ENCODE results near the gene SHMT2.

The SHMT2 gene

DNA sequence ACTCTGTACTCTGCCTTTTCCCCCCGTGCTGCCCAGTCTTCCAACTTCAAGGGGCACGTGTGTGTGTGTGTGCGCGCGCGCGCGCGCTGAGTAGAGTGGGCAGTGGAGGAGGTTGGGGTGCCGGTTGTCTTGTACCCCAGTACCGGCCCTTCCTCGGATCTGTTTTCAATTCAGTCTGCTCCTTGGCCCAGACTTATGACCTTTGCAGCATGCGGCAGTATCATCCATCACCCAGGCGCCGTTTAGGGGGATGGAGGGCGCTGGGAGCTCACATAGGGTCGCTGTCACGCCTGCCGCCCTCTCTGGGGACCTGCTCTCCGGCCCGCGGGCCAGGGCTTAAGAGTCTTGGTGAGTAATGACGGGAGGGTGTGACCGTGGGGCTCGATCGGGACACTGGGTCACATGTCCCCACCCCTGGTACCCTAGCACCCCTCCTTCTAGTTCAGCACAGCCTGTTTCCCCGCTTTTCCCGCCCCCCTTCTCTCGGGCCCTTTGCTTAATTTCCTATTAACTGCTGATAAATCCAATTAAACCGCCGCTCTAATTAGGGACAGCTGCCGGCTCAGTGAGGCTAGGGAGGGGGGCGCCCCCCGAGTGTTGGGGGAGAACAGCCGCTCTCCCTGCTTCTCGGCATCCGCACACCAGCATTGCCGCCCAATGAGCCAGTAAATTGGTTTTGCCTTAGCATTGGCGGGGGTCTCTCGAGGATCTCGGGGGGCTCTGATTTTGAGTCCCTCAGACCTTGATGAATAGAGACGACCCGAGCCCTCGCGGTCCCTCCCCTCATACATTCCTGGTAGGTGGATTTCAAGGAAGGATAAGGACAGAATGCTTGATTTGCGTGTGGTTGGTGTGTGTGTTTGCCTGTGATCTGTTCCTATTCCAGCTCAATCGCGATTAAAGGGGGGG lies 12.1 kb downstream of the SHMT2 start:
- no peak for DNase-seq

DNA sequence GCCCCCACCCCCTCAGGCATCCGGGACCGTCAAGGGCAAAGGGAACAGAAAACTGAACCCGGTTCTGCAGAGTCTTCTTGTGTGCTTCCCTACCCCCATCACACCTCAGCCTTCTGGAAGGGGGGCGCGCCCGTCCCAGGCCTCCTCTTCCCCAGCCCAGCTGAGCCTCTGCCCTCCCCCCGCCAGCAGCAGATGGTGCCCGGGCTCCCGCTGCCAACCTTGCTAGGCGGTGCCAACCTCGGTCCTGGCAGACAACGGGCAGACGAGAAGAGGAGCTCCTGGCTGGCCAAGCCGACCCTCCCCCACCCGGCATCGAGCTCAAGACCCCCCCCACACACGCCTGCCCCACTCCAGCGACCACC lies 12.8 kb downstream of the SHMT2 start:
- no peak for DNase-seq

DNA sequence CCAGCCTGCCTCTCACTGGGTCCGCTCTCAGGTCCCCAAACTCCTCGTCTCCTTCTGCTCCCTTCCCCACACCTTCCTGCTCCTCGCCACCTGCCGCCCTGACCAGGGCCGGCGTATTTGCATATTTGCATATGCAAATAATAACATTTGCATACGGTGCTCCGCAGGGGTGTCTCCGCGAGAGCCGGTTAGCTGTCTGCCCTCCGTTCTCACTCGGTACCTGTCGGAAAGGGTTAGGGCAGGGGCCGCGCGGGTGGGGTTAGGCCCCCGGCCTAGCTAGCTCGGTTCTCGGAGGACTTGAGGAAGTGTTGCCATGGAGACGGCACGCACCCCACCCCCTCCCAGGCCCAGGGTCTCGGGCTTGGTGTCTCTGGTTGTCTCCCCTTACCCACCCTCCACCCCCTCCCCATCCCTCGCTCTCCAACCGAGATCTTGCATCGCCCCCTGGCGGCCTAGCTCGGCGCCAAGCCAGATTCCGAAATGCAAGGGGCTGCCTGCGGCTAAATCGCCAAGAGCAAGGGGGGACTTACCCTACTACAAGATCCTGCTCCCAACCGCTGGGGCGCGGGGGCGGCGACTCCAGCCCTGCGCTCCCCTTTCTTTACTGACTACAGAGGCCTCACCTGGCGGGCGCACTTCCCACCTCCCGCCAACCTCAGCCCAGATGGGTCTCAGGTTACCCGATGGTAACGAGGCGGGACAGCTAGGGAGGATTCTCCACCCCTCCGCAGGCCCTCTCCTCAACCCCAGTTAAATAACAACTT lies 13.4 kb downstream of the SHMT2 start:
- DNase-seq = peak; percentile 66

DNA sequence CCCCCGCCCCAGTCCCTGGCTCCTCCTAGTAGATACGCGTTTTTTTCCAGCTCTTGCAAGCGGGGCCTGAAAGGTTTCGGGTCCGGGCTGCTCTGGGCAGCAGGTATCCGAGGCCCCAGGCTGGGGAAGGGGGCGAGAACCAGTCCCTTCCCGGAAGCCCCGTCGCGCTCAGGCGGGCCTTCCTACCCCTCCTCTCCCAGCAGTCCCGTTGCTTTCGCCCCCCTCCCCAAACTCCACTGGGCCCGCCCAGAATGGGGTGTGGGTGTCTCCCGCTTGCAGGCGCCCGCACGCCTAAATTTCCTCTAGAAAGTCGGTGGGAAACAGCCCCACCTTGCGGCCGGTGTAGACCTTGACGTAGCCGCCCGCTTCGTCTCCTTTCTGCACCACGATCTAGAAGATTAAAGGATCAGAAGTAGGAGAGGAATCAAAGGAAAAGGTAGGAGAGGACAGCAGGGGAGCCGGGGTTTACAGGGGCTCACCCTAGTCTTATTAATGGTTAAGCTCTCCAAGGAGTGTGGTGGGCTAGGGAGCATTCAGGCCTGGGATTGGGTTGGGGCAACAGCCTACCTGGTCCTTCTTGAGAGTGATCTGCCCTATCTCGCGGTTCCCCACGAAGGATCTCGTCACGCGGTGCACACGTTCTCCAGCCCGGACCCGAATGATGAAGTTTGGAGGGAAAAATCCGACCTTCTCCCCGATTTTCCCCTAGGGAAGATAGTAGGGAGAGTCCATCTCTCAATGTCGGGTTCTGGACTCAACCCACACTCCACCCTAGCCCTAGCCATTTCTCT lies 14.2 kb downstream of the SHMT2 start:
- DNase-seq = peak; percentile 83

DNA sequence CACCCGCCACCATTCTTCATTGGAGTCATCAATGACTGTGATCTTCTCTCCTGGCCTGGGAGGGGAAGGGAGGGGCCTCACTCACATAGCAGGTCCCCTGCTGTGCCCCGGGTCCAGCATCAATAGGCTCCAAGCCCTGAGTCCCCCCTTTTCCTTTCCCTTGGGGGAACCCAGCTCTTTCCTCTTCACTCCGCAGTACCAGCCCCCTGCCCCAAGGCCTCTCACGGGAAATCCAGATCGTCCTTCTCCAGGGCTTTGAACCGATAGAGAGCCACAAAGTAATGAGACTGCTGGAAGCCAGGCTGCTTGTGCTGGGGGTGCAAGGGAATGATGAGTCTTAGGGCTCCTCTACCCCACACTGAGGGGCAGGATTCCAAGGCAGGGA lies 14.8 kb downstream of the SHMT2 start:
- DNase-seq = no peak

DNA sequence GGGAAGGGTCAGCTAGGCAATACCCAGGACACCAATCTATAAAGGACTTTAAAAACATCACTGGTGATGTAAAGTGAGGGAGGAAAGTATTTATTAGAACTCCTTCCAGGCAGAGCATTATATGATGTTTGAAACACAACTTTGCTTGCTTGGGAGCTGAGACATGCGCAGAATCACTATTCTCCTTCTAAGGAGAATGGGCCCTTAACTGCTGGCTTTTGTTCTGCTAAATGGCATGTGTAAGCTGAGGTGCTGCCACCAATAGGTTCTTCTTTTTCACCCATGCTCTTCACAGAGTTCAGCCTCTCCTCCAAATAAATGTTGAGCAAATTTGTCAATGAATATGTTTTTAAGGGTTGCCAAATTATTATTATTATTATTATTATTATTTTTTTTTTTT lies 17.5 kb downstream of the SHMT2 start:
- DNase-seq = no peak

DNA sequence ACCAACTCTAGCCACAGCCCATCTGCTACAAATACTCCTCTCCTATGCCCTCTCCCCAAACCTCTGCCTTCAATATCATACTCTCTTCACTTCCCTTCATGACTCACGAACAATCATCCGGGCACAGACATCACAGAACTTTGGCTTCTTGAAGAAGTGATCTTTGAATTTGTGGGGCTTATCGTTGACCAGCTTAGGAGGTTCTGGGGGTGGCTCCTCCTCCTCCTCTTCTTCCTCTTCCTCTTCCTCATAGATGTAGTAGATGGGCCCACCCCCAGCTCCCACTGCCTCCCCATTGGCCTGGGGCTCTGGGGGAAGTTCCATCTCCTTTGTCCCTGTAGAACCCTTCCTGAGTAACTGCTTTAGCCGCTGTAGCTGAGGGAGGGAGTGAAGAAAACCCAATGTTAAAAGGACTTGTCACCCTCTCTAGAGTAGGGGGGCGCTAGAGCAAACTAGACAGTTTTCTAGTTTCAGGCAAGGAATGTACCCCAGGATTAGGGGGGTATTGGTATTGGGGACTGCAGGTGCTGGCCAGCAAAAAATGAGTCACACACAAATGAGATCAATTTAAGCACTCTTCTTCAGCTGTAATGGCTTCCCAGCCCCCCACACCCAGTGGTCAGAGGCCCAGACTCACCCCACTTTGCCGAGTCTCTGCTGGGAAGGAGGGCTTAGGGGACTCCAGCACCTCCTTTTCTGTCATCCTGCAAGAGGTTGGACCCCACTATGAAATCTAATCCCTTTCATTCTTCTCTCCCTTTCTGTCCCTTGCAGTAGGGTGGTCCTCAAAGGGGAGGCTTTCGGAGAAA lies 19.6 kb downstream of the SHMT2 start:
- DNase-seq = no peak

DNA sequence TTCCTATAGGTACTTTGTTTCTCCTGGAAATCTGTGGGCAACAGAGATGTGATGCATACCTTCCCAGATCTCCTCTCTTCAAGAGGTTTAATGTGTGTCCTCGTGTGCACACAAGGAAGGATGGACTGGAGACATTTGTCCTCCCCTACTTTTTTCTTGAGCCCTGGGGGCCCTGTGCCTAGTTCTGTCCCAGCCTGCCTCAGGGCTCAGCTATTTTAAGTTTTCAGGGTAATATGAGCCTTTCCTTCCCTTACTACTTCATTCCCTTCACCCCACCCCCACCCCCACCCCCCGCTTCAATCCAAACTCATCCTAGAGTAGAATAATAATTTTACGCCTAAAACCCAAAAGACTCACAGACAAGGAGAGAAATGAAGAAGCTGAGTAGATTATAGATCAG lies 21.0 kb downstream of the SHMT2 start:
- DNase-seq = no peak

DNA sequence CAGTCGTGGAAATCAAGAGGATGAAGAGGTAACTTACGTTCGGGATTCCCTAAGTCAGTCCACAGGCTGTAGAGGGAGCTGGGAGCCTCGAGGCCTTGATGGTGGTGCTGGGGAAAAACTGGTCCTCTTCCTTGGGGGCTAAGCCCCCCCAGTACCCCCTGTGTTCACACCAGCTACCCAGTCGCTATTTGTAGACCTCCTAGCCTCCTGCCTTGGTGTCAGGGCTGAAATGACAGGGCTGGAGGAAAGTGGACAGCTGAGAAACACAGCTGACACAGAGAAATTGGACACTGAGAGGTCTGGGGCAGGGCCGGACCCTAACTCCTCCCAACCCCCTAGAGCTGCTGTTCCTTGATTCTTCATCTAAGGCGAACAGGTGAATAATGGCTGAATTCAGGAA lies 21.4 kb downstream of the SHMT2 start, which contains the start of gene STAC3:
Gene STAC3, minus strand, starts transcription at position 232 of the 400 bp plus-strand sequence. CDS start 1,551 bp downstream, outside the sequence.
- DNase-seq = no peak

DNA sequence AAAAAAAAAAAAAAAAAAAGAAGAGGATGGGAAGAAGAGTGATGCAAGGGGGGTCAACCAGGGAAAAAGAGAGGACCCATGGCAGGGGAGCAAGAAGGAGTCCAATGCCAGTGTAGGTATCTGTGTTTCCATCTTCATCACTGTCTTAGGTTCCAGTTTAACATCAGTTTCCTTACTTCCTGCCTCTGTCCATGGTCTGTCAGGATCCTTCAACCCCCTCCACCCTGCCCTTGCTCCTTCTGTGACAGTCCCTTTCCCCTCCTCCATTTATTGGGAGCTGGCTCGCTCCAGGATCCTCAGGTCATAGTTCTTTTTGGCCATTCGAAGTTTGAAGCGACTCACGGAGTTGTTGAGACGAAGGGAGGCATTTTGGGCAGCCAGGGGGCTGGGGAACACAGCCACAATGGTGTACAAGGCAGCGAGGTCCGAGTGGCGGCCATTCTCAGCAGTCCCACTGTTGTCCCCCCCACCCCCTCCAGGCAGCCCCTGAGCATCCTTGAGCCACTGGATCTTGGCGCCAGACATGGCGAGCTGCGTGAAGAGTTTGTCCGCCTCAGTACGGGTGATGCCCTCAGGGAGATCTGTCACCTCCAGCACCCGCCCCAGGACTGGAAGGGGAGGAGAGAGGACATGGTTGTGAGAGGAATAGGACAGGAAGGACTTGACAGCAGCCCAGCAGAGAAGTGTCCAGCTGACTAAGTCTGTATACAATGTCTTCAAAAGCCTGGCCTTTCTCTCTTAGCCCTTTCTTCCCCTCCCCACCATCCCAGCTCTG lies 25.2 kb downstream of the SHMT2 start:
- no peak for DNase-seq

DNA sequence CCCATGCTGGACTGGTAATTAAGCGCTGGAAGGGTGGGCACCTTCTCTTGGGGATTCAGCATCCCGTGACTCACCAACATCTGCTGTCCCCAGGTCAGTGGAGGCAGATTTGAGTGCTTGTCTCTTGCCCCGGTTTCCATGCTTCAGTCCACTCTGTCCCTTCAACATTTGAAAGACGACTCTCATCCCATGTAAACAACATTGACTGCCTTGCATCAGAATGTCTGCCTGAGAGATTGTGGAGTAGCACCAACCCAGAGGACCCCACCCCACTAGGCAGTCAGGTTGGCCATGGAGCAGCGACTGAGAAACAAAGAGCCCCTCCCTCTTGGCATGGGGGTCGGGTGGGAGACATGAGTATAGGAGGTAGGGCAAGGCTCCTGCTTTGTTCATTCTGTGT lies 26.4 kb downstream of the SHMT2 start:
- no peak for DNase-seq

DNA sequence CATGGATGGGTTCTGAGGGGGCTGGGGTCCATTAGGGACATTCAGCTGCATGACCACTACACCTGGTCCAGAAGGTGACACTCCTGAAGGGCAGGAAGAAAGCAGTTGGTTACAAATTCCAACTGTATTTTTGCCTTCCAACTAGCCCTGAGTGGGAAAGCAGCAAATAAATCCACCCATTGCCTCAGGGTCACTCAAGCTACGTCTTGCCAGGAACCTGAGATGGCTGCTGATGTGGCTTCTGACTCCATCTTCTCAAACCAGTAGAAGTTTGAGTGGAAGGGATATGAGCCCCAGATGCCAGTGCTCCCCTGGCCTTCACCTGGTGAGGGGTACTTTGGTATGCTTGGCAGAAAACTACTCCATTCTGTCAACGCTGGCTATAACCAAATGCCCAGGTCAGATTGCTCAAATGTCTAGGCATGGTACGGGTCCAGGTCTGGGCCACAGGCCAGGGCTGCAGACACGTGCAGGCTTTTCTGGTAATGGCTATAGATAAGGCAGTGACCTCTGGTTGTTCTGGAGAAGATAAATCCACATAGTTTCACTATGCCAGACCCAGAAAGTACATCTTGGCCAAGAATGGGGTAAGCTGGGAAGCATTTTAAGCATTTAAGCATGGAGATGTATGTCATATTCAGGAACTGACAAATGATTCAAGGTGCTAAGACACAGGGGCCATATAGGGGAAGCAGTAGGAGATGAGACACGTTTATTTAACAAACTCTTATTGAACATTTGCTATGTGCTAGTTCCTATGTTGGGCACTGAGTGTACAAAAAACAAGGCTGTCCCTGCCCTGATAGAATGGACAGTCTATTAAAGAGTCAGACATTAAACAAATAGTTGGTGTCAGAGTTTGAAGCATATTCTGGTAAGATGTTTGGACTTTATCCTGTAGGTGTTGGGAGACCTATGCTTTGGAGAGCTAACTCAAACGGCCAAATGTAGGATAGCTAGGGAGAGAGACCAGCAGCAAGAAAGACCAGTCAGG lies 29.8 kb downstream of the SHMT2 start:
- DNase-seq = no peak

DNA sequence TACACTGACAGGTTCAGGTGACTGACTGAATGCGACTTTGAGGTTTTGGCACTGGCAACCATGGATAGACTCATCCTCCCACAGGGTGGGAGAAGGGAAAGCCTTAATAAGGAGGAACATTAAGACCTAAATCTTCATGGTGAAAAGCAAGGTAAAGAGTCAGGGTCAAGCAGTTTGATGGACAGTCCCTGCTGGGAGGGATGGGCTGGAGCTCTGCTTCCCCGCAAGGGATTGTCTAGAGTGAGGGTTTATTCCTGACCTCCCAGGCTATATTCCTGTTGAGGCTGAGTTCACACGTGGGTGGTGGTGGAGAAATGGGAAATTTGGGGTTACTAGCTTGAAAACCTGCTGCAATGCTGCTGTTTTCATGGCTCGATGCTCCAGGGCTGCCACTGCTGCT lies 30.9 kb downstream of the SHMT2 start:
- no peak for DNase-seq

DNA sequence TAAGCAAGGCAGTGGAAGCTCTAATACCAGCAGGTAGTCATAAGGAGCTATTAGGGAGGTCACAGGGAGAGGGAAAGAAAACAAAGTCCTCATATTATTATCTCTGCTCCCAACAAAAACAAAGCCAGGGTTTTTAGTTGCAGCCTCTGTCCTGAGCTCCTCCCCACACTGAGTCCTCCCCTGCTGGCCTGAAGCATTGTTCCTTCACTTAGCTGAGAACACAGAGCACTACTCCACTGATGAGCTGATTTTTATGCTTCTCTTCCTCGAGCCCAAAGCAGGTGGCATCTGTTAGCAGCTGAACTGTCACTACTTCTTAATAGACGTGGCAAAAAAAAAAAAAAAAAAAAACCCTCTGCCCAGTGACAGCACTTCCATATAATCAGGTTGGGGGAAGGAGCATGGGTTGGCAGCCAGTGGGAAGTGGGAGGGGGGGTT lies 31.9 kb downstream of the SHMT2 start:
- DNase-seq = no peak

DNA sequence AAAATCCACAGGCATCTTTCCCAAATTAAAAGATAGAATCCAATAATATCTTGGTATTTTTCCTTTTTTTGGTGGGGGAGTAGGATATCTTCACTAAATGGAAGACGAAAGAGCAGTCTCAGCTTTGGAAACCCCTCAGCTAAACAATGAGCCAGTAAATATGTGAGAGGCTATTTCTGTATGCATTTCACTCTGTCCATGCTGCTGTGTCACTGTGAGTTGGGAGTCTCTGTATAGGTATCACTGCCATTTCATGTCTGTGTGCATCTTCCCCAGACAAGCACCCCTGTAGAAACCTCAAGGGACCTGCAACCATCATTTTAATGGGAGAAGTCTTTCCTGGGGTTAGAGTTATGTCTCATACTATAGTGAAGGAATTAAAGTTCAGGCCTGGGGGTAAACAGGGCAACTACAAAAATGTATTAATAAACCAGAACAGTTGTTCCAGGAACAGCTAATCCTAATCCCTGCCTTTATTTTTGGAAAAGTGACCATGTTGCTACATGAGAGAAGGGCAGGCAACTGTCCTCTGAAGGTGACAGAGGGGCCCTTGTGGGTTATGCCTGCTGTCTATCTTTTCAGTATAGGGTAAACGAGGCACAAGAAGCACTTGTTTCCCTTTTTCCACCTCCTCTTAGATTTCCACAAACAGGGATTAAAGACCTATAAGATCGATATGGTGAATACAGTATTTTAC lies 32.8 kb downstream of the SHMT2 start:
- no peak for DNase-seq

DNA sequence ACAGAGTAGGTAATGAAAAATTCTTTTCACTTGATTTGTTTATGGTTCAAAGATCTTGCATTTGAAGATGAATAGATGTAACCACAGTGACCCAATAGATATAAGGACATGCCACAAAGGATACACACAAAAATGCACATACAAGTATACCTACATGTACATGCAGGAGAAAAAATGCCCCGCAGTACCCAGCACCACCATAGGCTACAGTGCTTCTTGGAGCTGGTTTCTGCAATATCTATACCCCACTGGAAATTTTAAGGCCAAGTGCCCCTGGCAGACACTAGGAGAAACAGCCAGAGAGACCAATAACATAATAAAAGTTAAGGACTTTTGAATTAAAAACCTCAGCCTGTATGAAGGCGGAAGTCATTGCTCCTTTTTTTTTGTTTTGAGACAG lies 33.6 kb downstream of the SHMT2 start:
- no peak for DNase-seq

DNA sequence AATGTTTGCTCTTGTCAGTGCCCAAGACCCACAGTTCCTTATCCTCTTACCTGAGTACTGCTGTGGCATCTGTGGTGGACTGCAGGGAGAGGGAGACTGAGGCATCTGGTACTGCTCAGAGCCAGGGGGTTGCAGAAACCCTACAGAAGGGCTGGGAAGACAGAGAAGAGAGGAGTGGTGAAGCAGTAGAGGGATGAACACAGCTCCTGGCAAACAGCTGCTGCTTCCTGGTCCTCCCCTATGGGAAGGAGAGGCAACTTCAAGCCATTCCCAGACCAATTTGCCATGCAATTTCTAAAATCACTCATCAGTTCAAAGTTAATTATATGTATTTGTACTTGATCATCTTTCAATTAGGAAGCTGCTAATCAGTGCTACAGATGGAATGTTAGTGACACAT lies 37.2 kb downstream of the SHMT2 start:
- no peak for DNase-seq

DNA sequence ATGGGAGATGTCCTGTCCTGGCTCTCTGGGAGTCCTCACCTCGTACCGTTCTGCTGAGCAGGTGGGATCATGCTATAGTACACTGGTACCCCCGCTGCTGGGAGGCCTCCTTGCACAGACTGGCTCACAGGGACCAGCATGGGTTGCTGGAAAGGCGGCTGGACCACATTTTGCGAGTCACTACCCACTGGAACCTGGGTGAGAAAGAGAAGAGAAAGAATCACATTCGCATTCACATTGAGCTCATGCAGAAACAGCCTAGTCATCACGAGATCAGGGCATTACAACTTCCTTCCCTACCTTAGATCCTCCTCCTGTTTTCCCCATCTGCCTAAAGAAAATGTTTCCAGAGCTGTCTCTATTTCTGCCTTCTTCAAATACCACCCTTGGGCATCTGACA lies 38.8 kb downstream of the SHMT2 start:
- DNase-seq = no peak

DNA sequence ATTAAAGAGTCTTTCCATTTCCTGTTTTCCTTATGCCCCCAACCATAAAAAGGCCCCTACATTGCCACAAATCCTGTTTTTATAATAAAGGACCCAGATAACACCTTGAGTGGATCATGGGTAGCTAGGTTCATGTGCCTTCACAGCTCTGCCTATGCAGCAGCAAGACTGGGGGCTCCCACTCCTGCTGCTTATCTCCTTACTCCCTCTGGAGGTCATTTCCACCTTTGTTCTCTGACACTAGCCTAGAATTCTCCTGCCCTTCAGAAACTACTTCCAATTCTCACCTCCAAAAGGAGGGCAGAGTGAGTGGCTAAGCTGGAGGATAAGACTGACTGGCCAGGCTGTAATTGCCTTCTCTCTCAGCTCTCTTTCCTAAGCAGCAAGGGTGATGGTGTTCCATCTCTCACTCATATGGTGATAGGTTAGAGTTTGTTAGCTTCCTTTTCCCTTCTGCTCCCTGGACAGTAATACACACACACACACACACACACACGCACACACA lies 41.5 kb downstream of the SHMT2 start:
- DNase-seq = no peak

Data from CD4-positive, alpha-beta T cell treated with Interleukin-12 subunit alpha and Interleukin-12 subunit beta, for 1 hour (primary cell).